ENCODE results near the gene STEAP2. TPM values are rescaled to one million over a fixed set of nuclear protein-coding genes. Genes with fewer than 3 reads are reported as not detected.

STEAP2 gene
- total and polyA plus RNA-seq, 2 donors (not counting 3 experiments of a cell fraction or from before 2014, with no cell fraction given): 4.2 to 4.6 TPM

DNA sequence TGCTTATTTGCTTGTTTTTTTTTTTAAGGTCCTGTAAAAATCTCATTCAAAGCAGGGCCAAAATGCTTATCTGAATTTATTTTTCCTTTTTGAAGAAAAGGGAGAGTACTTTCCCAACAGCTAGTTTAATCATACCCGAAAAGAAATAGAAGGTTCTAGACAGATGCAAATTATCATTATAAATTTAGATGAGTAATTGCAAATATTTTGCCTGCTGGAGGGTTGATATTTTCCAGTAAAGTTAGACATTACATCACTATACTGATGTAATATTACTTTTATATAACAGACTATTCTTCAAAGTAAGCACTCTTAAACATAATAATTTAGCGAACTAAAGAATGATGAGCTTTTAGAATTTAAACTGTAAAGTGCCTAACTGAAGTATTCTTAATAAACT lies 19.3 kb downstream of the STEAP2 start:
- intact Hi-C loops (cut with micrococcal nuclease): no loop called here
- H3K36me3 ChIP-seq (ENCODE audit: control insufficient read depth in 2 of 2, extremely low read depth in 1 of 2, insufficient read depth in 2 of 2, low read length in 2 of 2): no peaks in the 10 kb centered on the region
- H3K4me3 ChIP-seq (replicated peaks in 1 of 3; ENCODE audit: insufficient read depth in 1 of 3, low read depth in 1 of 3, low read length in 3 of 3): no peak overlapping the region
- no peaks in the 10 kb centered on the region for H3K9me3 ChIP-seq (replicated peaks; ENCODE audit: control insufficient read depth, insufficient read depth, low read length)
- ChIA-PET CTCF (no interaction called here), POLR2A (no interaction called here)
- dilution Hi-C loops (cut with MboI; ENCODE audit: extremely low pct_ligation_motif_present, low sequenced_read_pairs): no loop called here
- H3K79me2 ChIP-seq (ENCODE audit: control insufficient read depth, insufficient read depth, low read length): no peaks in the 10 kb centered on the region
- H3K27ac ChIP-seq (ENCODE audit: insufficient read depth, low read depth, low read length): no peak overlapping the region
- no peak overlapping the region for H3K9ac ChIP-seq (replicated peaks; ENCODE audit: extremely low read depth, insufficient read depth, low read length)
- H2AFZ ChIP-seq (ENCODE audit: low read depth, low read length): no peak overlapping the region
- FAIRE-seq (no peak), DNase-seq (ENCODE audit: low read depth, low spot score) (no peak)
- H3K9me1 ChIP-seq (replicated peaks; ENCODE audit: control insufficient read depth, extremely low read depth, insufficient read depth, low read length): no peaks in the 10 kb centered on the region
- no peak overlapping the region for H3K4me2 ChIP-seq (ENCODE audit: insufficient read depth, low read length)
- H3K27me3 ChIP-seq (ENCODE audit: control insufficient read depth in 2 of 2, insufficient read depth in 2 of 2, low read length in 2 of 2): no peaks in the 10 kb centered on the region
- TF ChIP-seq POLR2AphosphoS5 (IDR thresholded peaks at IDR 0.05; ENCODE audit: insufficient read depth, low read depth, low read length): no peak
- no peak for TF ChIP-seq EZH2 (IDR thresholded peaks at IDR 0.05; ENCODE audit: borderline replicate concordance, low read depth, low read length, severe bottlenecking)
- TF ChIP-seq JUN (IDR thresholded peaks at IDR 0.05; ENCODE audit: borderline replicate concordance, insufficient read depth, insufficient read length, low read depth): no peak
- TF ChIP-seq, protein P1, sequence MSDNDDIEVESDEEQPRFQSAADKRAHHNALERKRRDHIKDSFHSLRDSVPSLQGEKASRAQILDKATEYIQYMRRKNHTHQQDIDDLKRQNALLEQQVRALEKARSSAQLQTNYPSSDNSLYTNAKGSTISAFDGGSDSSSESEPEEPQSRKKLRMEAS (IDR thresholded peaks at IDR 0.05; ENCODE audit: insufficient read depth, insufficient read length): no peak
- TF ChIP-seq MYC (IDR thresholded peaks at IDR 0.05; ENCODE audit: low read depth, low read length): no peak
- TF ChIP-seq, protein P2, sequence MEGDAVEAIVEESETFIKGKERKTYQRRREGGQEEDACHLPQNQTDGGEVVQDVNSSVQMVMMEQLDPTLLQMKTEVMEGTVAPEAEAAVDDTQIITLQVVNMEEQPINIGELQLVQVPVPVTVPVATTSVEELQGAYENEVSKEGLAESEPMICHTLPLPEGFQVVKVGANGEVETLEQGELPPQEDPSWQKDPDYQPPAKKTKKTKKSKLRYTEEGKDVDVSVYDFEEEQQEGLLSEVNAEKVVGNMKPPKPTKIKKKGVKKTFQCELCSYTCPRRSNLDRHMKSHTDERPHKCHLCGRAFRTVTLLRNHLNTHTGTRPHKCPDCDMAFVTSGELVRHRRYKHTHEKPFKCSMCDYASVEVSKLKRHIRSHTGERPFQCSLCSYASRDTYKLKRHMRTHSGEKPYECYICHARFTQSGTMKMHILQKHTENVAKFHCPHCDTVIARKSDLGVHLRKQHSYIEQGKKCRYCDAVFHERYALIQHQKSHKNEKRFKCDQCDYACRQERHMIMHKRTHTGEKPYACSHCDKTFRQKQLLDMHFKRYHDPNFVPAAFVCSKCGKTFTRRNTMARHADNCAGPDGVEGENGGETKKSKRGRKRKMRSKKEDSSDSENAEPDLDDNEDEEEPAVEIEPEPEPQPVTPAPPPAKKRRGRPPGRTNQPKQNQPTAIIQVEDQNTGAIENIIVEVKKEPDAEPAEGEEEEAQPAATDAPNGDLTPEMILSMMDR (IDR thresholded peaks at IDR 0.05; ENCODE audit: extremely low read depth in 1 of 2, insufficient read depth in 1 of 2, low read depth in 1 of 2, low read length in 2 of 2): no peak
- TF ChIP-seq FOS (IDR thresholded peaks at IDR 0.05; ENCODE audit: borderline replicate concordance, insufficient read depth, low read length): no peak
- no peak for TF ChIP-seq GATA2 (IDR thresholded peaks at IDR 0.05; ENCODE audit: insufficient read depth, insufficient read length, low read depth, low read length)
- no peak for TF ChIP-seq POLR2A (IDR thresholded peaks at IDR 0.05; ENCODE audit: low read depth, low read length)
- no TSS peak for BruUV-seq (replicated peaks)
- H4K20me1 ChIP-seq (replicated peaks; ENCODE audit: control insufficient read depth, extremely low read depth, insufficient read depth, low read length): no peaks in the 10 kb centered on the region
- H3K4me1 ChIP-seq (ENCODE audit: control insufficient read depth, extremely low read depth, insufficient read depth, low read length): peaks cover 3% of the 10 kb centered on the region
